Activated CD4-positive, CD25-positive, alpha-beta regulatory T cell treated with anti-CD3 and anti-CD28 coated beads, Interleukin-2, amount 50 U/mL, for 24 hours (primary cell): ENCODE measurements around the gene FBXL2.

Experiments
- ATAC-seq, 2 donors: fragments of 150-1000 bp; cut with Tn5 transposase; one replicate each; pipeline ENCODE4 v1.10.0; 2021; ENCODE audit warnings: mild to moderate bottlenecking in 1 of 2, moderate library complexity in 1 of 2

The FBXL2 gene

GRCh38 chr3:33430571-33430970, 153.3 kb downstream of the FBXL2 start:
- ATAC-seq = no peak

DNA sequence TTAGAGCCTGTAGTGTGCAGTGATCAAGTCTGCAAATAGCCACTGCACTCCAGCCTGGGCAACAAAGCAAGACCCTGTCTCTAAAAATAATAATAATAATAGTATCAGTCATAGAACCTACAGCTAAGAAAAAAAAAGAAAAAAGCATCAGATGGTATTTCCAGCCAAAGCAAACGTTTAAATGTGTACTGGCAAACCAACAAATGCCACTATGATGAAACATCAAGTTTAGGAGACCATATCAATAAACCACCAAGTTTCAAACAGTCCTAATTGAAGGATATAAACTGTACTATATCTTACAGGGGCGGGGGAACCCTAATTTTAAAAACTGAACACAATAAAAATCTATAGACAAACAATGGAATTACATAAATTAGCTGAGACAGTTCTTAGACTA, 156.6 kb downstream of the FBXL2 start:
- no peak for ATAC-seq
